IMR-90 (cell line): Measurements from ENCODE around the gene TIMM8A. TPM values are rescaled to one million over a fixed set of nuclear protein-coding genes. Genes with fewer than 3 reads are reported as not detected.

Experiments
- ATAC-seq: fragments of 200-7000 bp; cut with Tn5 transposase; 2 replicates; pipeline ENCODE4 v1.9.1; 2020; ENCODE audit warnings: low read depth, mild to moderate bottlenecking, moderate library complexity
- BruUV-seq: library from RNA; stranded (reverse); fragments of 400-500 nt; replicated peaks from 2 replicates; lab custom pipeline; 2021; lab: Mats Ljungman, UMichigan
- CTCF ChIA-PET: fragments of 300-600 bp; formaldehyde crosslinking; extraction: SDS; loops from one replicate; lab custom pipeline; 2021; ENCODE audit warnings: antibody characterized with exemption; lab: Yijun Ruan, JAX
- POLR2A ChIA-PET: fragments of 300-600 bp; sonication (Branson Sonifier 250); formaldehyde crosslinking; loops from one replicate; lab custom pipeline; 2022; ENCODE audit warnings: antibody characterized with exemption; ENCODE audit not compliant: unreplicated experiment; lab: Charles Lee
- DNase-seq: peaks from one replicate; pipeline ENCODE4 v3.0.0; 2013
- H2AFZ ChIP-seq: replicated peaks from 2 replicates; pipeline ENCODE3; 2013; ENCODE audit warnings: low read length, mild to moderate bottlenecking; ENCODE audit not compliant: poor library complexity
- H2AK5ac ChIP-seq: 2 replicates; pipeline ENCODE4 v1.6.1; 2013; ENCODE audit warnings: low read depth, low read length, inconsistent platforms
- H2AK9ac ChIP-seq: replicated peaks from 2 replicates; pipeline ENCODE3; 2013; ENCODE audit warnings: mild to moderate bottlenecking, low read depth, low read length, moderate library complexity; ENCODE audit not compliant: poor library complexity
- H2BK120ac ChIP-seq: 2 replicates; pipeline ENCODE4 v1.6.1; 2013; ENCODE audit warnings: low read depth, low read length, inconsistent platforms
- H2BK15ac ChIP-seq: 3 replicates; pipeline ENCODE4 v1.6.1; 2013; ENCODE audit warnings: low read depth, low read length, inconsistent platforms
- H2BK20ac ChIP-seq: 2 replicates; pipeline ENCODE4 v1.6.1; 2013; ENCODE audit warnings: low read depth, mild to moderate bottlenecking, inconsistent platforms, low read length, moderate library complexity
- H2BK5ac ChIP-seq: 2 replicates; pipeline ENCODE4 v1.6.1; 2013; ENCODE audit warnings: mild to moderate bottlenecking, low read depth, low read length, inconsistent platforms; ENCODE audit not compliant: poor library complexity, severe bottlenecking
- H3K14ac ChIP-seq: replicated peaks from 2 replicates; pipeline ENCODE4 v1.6.1; 2013; ENCODE audit warnings: low read depth, low read length, inconsistent platforms
- H3K18ac ChIP-seq: 2 replicates; pipeline ENCODE4 v1.6.1; 2013; ENCODE audit warnings: low read depth, low read length, control low read depth
- H3K23ac ChIP-seq: 2 replicates; pipeline ENCODE4 v1.6.1; 2013; ENCODE audit warnings: low read depth, low read length, inconsistent platforms
- H3K27ac ChIP-seq: 2 replicates; pipeline ENCODE4 v1.5.1; 2013; ENCODE audit warnings: mild to moderate bottlenecking, control low read depth, low read length; ENCODE audit not compliant: insufficient read depth
- H3K27me3 ChIP-seq: 2 replicates; pipeline ENCODE4 v1.6.1; 2013; ENCODE audit warnings: low read length; ENCODE audit not compliant: control insufficient read depth, insufficient read depth
- H3K36me3 ChIP-seq: 2 replicates; pipeline ENCODE4 v1.6.1; 2013; ENCODE audit warnings: low read length, mixed read lengths; ENCODE audit not compliant: control insufficient read depth, insufficient read depth
- H3K4ac ChIP-seq: 2 replicates; pipeline ENCODE4 v1.6.1; 2013; ENCODE audit warnings: low read depth, low read length, inconsistent platforms
- H3K4me1 ChIP-seq: 2 replicates; pipeline ENCODE4 v1.6.1; 2013; ENCODE audit warnings: low read length, mixed read lengths; ENCODE audit not compliant: control insufficient read depth, insufficient read depth
- H3K4me2 ChIP-seq: 2 replicates; pipeline ENCODE4 v1.6.1; 2013; ENCODE audit warnings: low read depth, mild to moderate bottlenecking, control low read depth, low read length, moderate library complexity
- H3K4me3 ChIP-seq: 2 replicates; pipeline ENCODE4 v1.5.1; 2013; ENCODE audit warnings: low read depth, mild to moderate bottlenecking, control low read depth, low read length, moderate library complexity; ENCODE audit not compliant: insufficient read depth
- H3K56ac ChIP-seq: 2 replicates; pipeline ENCODE4 v1.6.1; 2013; ENCODE audit warnings: low read length, inconsistent platforms; ENCODE audit not compliant: insufficient read depth; ENCODE audit errors: extremely low read depth
- H3K79me1 ChIP-seq, 2 experiments: 2 replicates each; pipeline ENCODE4 v1.6.1; 2013; ENCODE audit warnings: low read length in 2 of 2, inconsistent platforms in 1 of 2, low read depth in 1 of 2
- H3K9ac ChIP-seq: 2 replicates; pipeline ENCODE4 v1.6.1; 2013; ENCODE audit warnings: low read depth, low read length, control low read depth
- H3K9me1 ChIP-seq: 2 replicates; pipeline ENCODE4 v1.6.1; 2013; ENCODE audit warnings: low read length, inconsistent platforms; ENCODE audit not compliant: insufficient read depth
- H3K9me3 ChIP-seq: 2 replicates; pipeline ENCODE4 v1.6.1; 2013; ENCODE audit warnings: low read length; ENCODE audit not compliant: control insufficient read depth, insufficient read depth
- H4K20me1 ChIP-seq: 2 replicates; pipeline ENCODE4 v1.6.1; 2013; ENCODE audit warnings: low read length, inconsistent platforms; ENCODE audit not compliant: insufficient read depth
- H4K5ac ChIP-seq: 2 replicates; pipeline ENCODE4 v1.6.1; 2013; ENCODE audit warnings: mild to moderate bottlenecking, low read depth, low read length, control low read depth
- H4K8ac ChIP-seq, 2 experiments: 2 replicates each; pipeline ENCODE4 v1.6.1; 2013; ENCODE audit warnings: low read depth in 2 of 2, low read length in 2 of 2, control low read depth in 1 of 2, inconsistent platforms in 1 of 2
- H4K91ac ChIP-seq: 2 replicates; pipeline ENCODE4 v1.6.1; 2013; ENCODE audit warnings: low read depth, low read length, inconsistent platforms; ENCODE audit not compliant: insufficient read depth
- CTCF ChIP-seq: conservative IDR thresholded peaks from 2 replicates; pipeline ENCODE4 v1.5.1; 2012; ENCODE audit warnings: mild to moderate bottlenecking, low read depth, low read length, improper control_type of control experiment
- MXI1 ChIP-seq: IDR thresholded peaks from 2 replicates; pipeline ENCODE4 v1.6.1; 2012; ENCODE audit warnings: low read depth, mild to moderate bottlenecking, low read length, moderate library complexity, borderline replicate concordance
- RCOR1 ChIP-seq: IDR thresholded peaks from 2 replicates; pipeline ENCODE4 v1.6.1; 2012; ENCODE audit warnings: mild to moderate bottlenecking, low read length, improper control_type of control experiment; ENCODE audit not compliant: insufficient replicate concordance
- WGBS, 2 experiments: methylation state at CpG; one replicate each; pipeline versions ENCODE4 v1.1.5 to v1.1.7; 2013; ENCODE audit warnings: missing lambda C conversion rate in 2 of 2; ENCODE audit not compliant: insufficient read length in 1 of 2; ENCODE audit errors: extremely low coverage in 2 of 2; 5-methylcytosine and 5-hydroxymethylcytosine counted together
- dilution Hi-C: fragments of 300-500 bp; cut with HindIII; formaldehyde crosslinking; loops from one replicate; pipeline ENCODE4 v1.14.3; 2018; ENCODE audit warnings: low sequenced_read_pairs; ENCODE audit not compliant: unreplicated experiment
- in situ Hi-C: fragments of 300-500 bp; cut with MboI; formaldehyde crosslinking; loops from 3 replicates; pipeline ENCODE4 v1.14.3; 2019; ENCODE audit warnings: low sequenced_read_pairs, inconsistent platforms, mixed read lengths
- intact Hi-C: fragments of 100-400 bp; cut with micrococcal nuclease; formaldehyde crosslinking; loops from 2 replicates; pipeline ENCODE4 v1.10.0; 2022
- polyA plus RNA-seq, 3 experiments: library from polyadenylated mRNA; depleted of rRNA; stranded (reverse); fragments of >200 nt; gene quantifications; 2 replicates each; pipeline ENCODE4 v1.2.3, GENCODE V29; 2012; ENCODE audit warnings: low replicate concordance in 1 of 3
- total RNA-seq: library from RNA; depleted of rRNA; stranded (reverse); fragments of >200 nt; gene quantifications from 2 replicates; pipeline ENCODE4 v1.2.3, GENCODE V29; 2012

TIMM8A gene
- total and polyA plus RNA-seq, 2 of the 4 experiments (the other 2 are of a cell fraction) = 2.2 to 11.6 TPM

- POLR2A ChIA-PET = no interaction called here
- in situ Hi-C loops = no loop called here
- peak; percentile 67 for ATAC-seq
- DNase-seq = peak; percentile 12
- Histone ChIP-seq H3K18ac (no peak overlapping the region), H4K91ac (no peak overlapping the region), H4K8ac (no peak overlapping the region), H4K20me1 (no peaks in the 10 kb centered on the region), H3K4me3 (no peak overlapping the region), H2AFZ (no peak overlapping the region), H2BK5ac (no peak overlapping the region), H3K56ac (no peak overlapping the region), H3K9me3 (no peaks in the 10 kb centered on the region), H4K5ac (no peak overlapping the region), H2BK15ac (no peak overlapping the region), H3K27ac (no peak overlapping the region), H3K79me1 (no peaks in the 10 kb centered on the region), H2AK9ac (no peak overlapping the region), H2BK120ac (no peak overlapping the region), H3K14ac (no peak overlapping the region), H3K4me1 (no peaks in the 10 kb centered on the region), H3K23ac (no peak overlapping the region), H3K36me3 (no peaks in the 10 kb centered on the region), H3K9ac (no peak overlapping the region), H2BK20ac (no peak overlapping the region), H3K9me1 (peaks cover 5% of the 10 kb centered on the region; the same call in 1 of the 2 replicates), H2AK5ac (no peak overlapping the region), H3K4me2 (no peak overlapping the region), H3K27me3 (peaks cover 8% of the 10 kb centered on the region), H3K4ac (no peak overlapping the region)
- CTCF ChIA-PET = no interaction called here
- no CpG with 5 or more reads among the region's 5 CpGs for WGBS, 2 experiments
- intact Hi-C loops = no loop called here
- dilution Hi-C loops = no loop called here
- TF ChIP-seq MXI1 (no peak), CTCF (peak; percentile 29; the same call in 1 of the 2 replicates), RCOR1 (no peak)
- BruUV-seq = no TSS peak
These were observed 8.7 kb upstream of the TIMM8A start for GRCh38 chrX:101357166-101357795.
